PC-3 (cell line): Measurements from ENCODE around the gene ST8SIA3.

ENCODE experiments used
- CTCF ChIP-seq: fragments of 300-600 bp; sonication (generic); conservative IDR thresholded peaks from 2 replicates; pipeline ENCODE4 v1.5.1; 2017; ENCODE audit warnings: antibody characterized with exemption, low read depth, mild to moderate bottlenecking, low read length
- EZH2 ChIP-seq: fragments of 300-600 bp; sonication (generic); IDR thresholded peaks from one replicate; pipeline ENCODE4 v1.6.1; 2017; ENCODE audit warnings: antibody characterized with exemption, mild to moderate bottlenecking, low read length; ENCODE audit not compliant: unreplicated experiment
- EZH2phosphoT487 ChIP-seq: fragments of 300-600 bp; sonication (generic); IDR thresholded peaks from 2 replicates; pipeline ENCODE4 v1.6.1; 2018; ENCODE audit warnings: mild to moderate bottlenecking, antibody characterized with exemption, low read length, borderline replicate concordance

- TF ChIP-seq CTCF (no peak), EZH2 (no peak), EZH2phosphoT487 (no peak)
Observed at GRCh38 chr18:57364460-57364859, 12.1 kb downstream of the ST8SIA3 start.
